Measurements from ENCODE around the gene ZNF613. TPM values are rescaled to one million over a fixed set of nuclear protein-coding genes. Genes with fewer than 3 reads are reported as not detected.
"Not testable (repeated sequence)": the region's sequence is repeated elsewhere in the genome, so short reads cannot be mapped to it uniquely, and the experiment has no call there.

Gene ZNF613
- total RNA-seq, 1 donor: 3.5 TPM

GRCh38 chr19:51931921-51932320 lies 4.6 kb downstream of the ZNF613 start:
- no peak for DNase-seq (ENCODE audit: low read depth in 2 of 3, low spot score in 2 of 3)

GRCh38 chr19:51938936-51939335 lies 11.7 kb downstream of the ZNF613 start:
- no peak for DNase-seq (ENCODE audit: low read depth in 2 of 3, low spot score in 2 of 3)

GRCh38 chr19:51944798-51945552 lies 17.7 kb downstream of the ZNF613 start:
- DNase-seq (ENCODE audit: low read depth in 2 of 3, low spot score in 2 of 3): no peak

- no peak for DNase-seq (ENCODE audit: low read depth in 2 of 3, low spot score in 2 of 3)
Measured at GRCh38 chr19:51946602-51947001, 19.3 kb downstream of the ZNF613 start.

- DNase-seq (ENCODE audit: low read depth in 2 of 3, low spot score in 2 of 3): no peak
Measured at GRCh38 chr19:51948975-51949374, 21.7 kb downstream of the ZNF613 start.

GRCh38 chr19:51957846-51958245 lies 30.6 kb downstream of the ZNF613 start:
- not testable (repeated sequence) for DNase-seq (ENCODE audit: low read depth in 2 of 3, low spot score in 2 of 3)

- no peak for DNase-seq (ENCODE audit: low read depth in 2 of 3, low spot score in 2 of 3)
Measured at GRCh38 chr19:51959791-51960190, 32.5 kb downstream of the ZNF613 start.

- not testable (repeated sequence) for DNase-seq (ENCODE audit: low read depth in 2 of 3, low spot score in 2 of 3)
Measured at GRCh38 chr19:51960621-51961233, 33.5 kb downstream of the ZNF613 start.

GRCh38 chr19:51965583-51965982 lies 38.3 kb downstream of the ZNF613 start:
- DNase-seq (ENCODE audit: low read depth in 2 of 3, low spot score in 2 of 3): no peak

GRCh38 chr19:51970718-51971117 lies 43.4 kb downstream of the ZNF613 start:
- no peak for DNase-seq (ENCODE audit: low read depth in 2 of 3, low spot score in 2 of 3)

GRCh38 chr19:51971624-51972023 lies 44.4 kb downstream of the ZNF613 start:
- DNase-seq (ENCODE audit: low read depth in 2 of 3, low spot score in 2 of 3): peak in 2 of 3 donors; percentile 35 to 63

- not testable (repeated sequence) for DNase-seq (ENCODE audit: low read depth in 2 of 3, low spot score in 2 of 3)
Measured at GRCh38 chr19:51975787-51976186, 48.5 kb downstream of the ZNF613 start.

GRCh38 chr19:51976852-51977251 lies 49.6 kb downstream of the ZNF613 start:
- DNase-seq (ENCODE audit: low read depth in 2 of 3, low spot score in 2 of 3): no peak

- DNase-seq (ENCODE audit: low read depth in 2 of 3, low spot score in 2 of 3): no peak
Measured at GRCh38 chr19:51977346-51977745, 50.1 kb downstream of the ZNF613 start.

- no peak for DNase-seq (ENCODE audit: low read depth in 2 of 3, low spot score in 2 of 3)
Measured at GRCh38 chr19:51978882-51979281, 51.6 kb downstream of the ZNF613 start.

- DNase-seq (ENCODE audit: low read depth in 2 of 3, low spot score in 2 of 3): no peak
Measured at GRCh38 chr19:51980116-51980736, 53.0 kb downstream of the ZNF613 start.

GRCh38 chr19:51980926-51981325 lies 53.7 kb downstream of the ZNF613 start:
- not testable (repeated sequence) for DNase-seq (ENCODE audit: low read depth in 2 of 3, low spot score in 2 of 3)

- DNase-seq (ENCODE audit: low read depth in 2 of 3, low spot score in 2 of 3): no peak
Measured at GRCh38 chr19:51983361-51983760, 56.1 kb downstream of the ZNF613 start.

- peak; percentile 71 to 98 (median 97) for DNase-seq (ENCODE audit: low read depth in 2 of 3, low spot score in 2 of 3)
Measured at GRCh38 chr19:51986309-51987291, 59.3 kb downstream of the ZNF613 start, which contains the start of gene ZNF350. TSS of gene ZNF350 (minus strand) at chr19:51986840. CDS start at chr19:51974360, 12,480 bp downstream.

GRCh38 chr19:51993422-51993821 lies 66.2 kb downstream of the ZNF613 start:
- no peak for DNase-seq (ENCODE audit: low read depth in 2 of 3, low spot score in 2 of 3)

Measured in hematopoietic multipotent progenitor cell (in vitro differentiated cells).